ENCODE data around the gene POLD3. TPM values are rescaled to one million over a fixed set of nuclear protein-coding genes. Genes with fewer than 3 reads are reported as not detected.
"Not testable (repeated sequence)": the region's sequence is repeated elsewhere in the genome, so short reads cannot be mapped to it uniquely, and the experiment has no call there.

Gene POLD3
- total RNA-seq, 2 donors from 2014 or later: 9.3 to 13.8 TPM

- no peaks in the 10 kb centered on the region for H3K36me3 ChIP-seq (replicated peaks in 1 of 2; ENCODE audit: insufficient read depth in 1 of 2, low read depth in 2 of 2)
- WGBS, 2 donors: 91 to 95% methylated on average over 5 of the region's 5 CpGs
- no peaks in the 10 kb centered on the region for H3K27me3 ChIP-seq
- no peaks in the 10 kb centered on the region for H3K9me3 ChIP-seq
- intact Hi-C loops (cut with DNase I): no loop called here
- no peak overlapping the region for H3K27ac ChIP-seq
- no peak for DNase-seq
- no peaks in the 10 kb centered on the region for H3K4me1 ChIP-seq
- no peak for ATAC-seq
- TF ChIP-seq CTCF (IDR thresholded peaks at IDR 0.05) (no peak), POLR2A (IDR thresholded peaks at IDR 0.05) (no peak)
- no peak overlapping the region for H3K4me3 ChIP-seq
Measured at GRCh38 chr11:74654976-74655375, 62.6 kb downstream of the POLD3 start.

GRCh38 chr11:74659124-74659523 lies 66.7 kb downstream of the POLD3 start:
- ATAC-seq; DNase-seq; H3K4me1 ChIP-seq; H3K27me3 ChIP-seq; intact Hi-C loops (cut with DNase I); H3K9me3 ChIP-seq; H3K36me3 ChIP-seq (replicated peaks in 1 of 2; ENCODE audit: insufficient read depth in 1 of 2, low read depth in 2 of 2); H3K27ac ChIP-seq; H3K4me3 ChIP-seq: not testable (repeated sequence)
- 67% methylated on average over 3 of the region's 4 CpGs for WGBS, 2 donors

GRCh38 chr11:74662487-74663103 lies 70.2 kb downstream of the POLD3 start:
- H3K4me1 ChIP-seq: peaks cover 4% of the 10 kb centered on the region

GRCh38 chr11:74663315-74663714 lies 70.9 kb downstream of the POLD3 start:
- H3K4me3 ChIP-seq: no peak overlapping the region
- H3K27me3 ChIP-seq: no peaks in the 10 kb centered on the region
- no peak overlapping the region for H3K27ac ChIP-seq
- no peak for DNase-seq
- no peak for ATAC-seq
- H3K9me3 ChIP-seq: no peaks in the 10 kb centered on the region
- H3K4me1 ChIP-seq: peaks cover 4% of the 10 kb centered on the region
- WGBS, 2 donors: 31 to 44% methylated on average over 1 of the region's 1 CpG
- no peaks in the 10 kb centered on the region for H3K36me3 ChIP-seq (replicated peaks in 1 of 2; ENCODE audit: insufficient read depth in 1 of 2, low read depth in 2 of 2)
- intact Hi-C loops (cut with DNase I): no loop called here
- no peak for TF ChIP-seq POLR2A (IDR thresholded peaks at IDR 0.05)
- TF ChIP-seq CTCF (IDR thresholded peaks at IDR 0.05): no peak

More at GRCh38 chr11:74662487-74663103, 70.2 kb downstream of the POLD3 start:
- H3K27ac ChIP-seq: no peak overlapping the region
- no peaks in the 10 kb centered on the region for H3K27me3 ChIP-seq
- H3K36me3 ChIP-seq (replicated peaks in 1 of 2; ENCODE audit: insufficient read depth in 1 of 2, low read depth in 2 of 2): no peaks in the 10 kb centered on the region
- intact Hi-C loops (cut with DNase I): no loop called here
- WGBS, 2 donors: 85 to 93% methylated on average over 4 of the region's 4 CpGs
- no peaks in the 10 kb centered on the region for H3K9me3 ChIP-seq
- H3K4me3 ChIP-seq: no peak overlapping the region
- DNase-seq (no peak), ATAC-seq (no peak)
- TF ChIP-seq CTCF (IDR thresholded peaks at IDR 0.05): no peak
- no peak for TF ChIP-seq POLR2A (IDR thresholded peaks at IDR 0.05)

GRCh38 chr11:74669211-74670160 lies 77.1 kb downstream of the POLD3 start:
- ATAC-seq (no peak), DNase-seq (no peak)
- H3K27ac ChIP-seq: no peak overlapping the region
- no peaks in the 10 kb centered on the region for H3K9me3 ChIP-seq
- intact Hi-C loops (cut with DNase I): no loop called here
- H3K36me3 ChIP-seq (replicated peaks in 1 of 2; ENCODE audit: insufficient read depth in 1 of 2, low read depth in 2 of 2): no peaks in the 10 kb centered on the region
- no peak overlapping the region for H3K4me3 ChIP-seq
- TF ChIP-seq CTCF (IDR thresholded peaks at IDR 0.05): no peak
- TF ChIP-seq POLR2A (IDR thresholded peaks at IDR 0.05): no peak
- WGBS, 2 donors: 93 to 96% methylated on average over 10 to 17 of the region's 17 CpGs
- H3K4me1 ChIP-seq: peaks cover 10% of the 10 kb centered on the region
- H3K27me3 ChIP-seq: no peaks in the 10 kb centered on the region

All from body of pancreas (tissue), 4 donors.